22Rv1 (cell line): ENCODE results near the gene RBM7.

Experiments used
- CTCF ChIP-seq: fragments of 450-650 bp; IDR thresholded peaks from 2 replicates; pipeline ENCODE4 v1.5.1; 2017; ENCODE audit warnings: mild to moderate bottlenecking
- ZFX ChIP-seq: fragments of 450-650 bp; IDR thresholded peaks from 2 replicates; pipeline ENCODE4 v1.6.1; 2017; ENCODE audit warnings: antibody characterized with exemption, borderline replicate concordance

GRCh38 chr11:114400915-114401223 lies 403 bp downstream of the RBM7 start:
- TF ChIP-seq CTCF (no peak), ZFX (no peak)
